ENCODE data around the gene SLC34A3. TPM values are rescaled to one million over a fixed set of nuclear protein-coding genes. Genes with fewer than 3 reads are reported as not detected.
A peak's percentile ranks its signal among the peaks of the same experiment; 100 is the strongest.

The SLC34A3 gene
- polyA plus RNA-seq, 3 donors from 2014 or later: not detected

- peak; percentile 99 for DNase-seq
- Mint-ChIP-seq H3K27me3 (ENCODE audit: low read depth in 3 of 3) (peaks cover 0 to 4% (median 0%) of the 10 kb centered on the region in 3 donors), H3K9me3 (no peaks in the 10 kb centered on the region), H3K36me3 (no peaks in the 10 kb centered on the region), H3K4me1 (peaks cover 21 to 24% of the 10 kb centered on the region in 2 donors), H3K4me3 (peak within 1 kb of the TSS; percentile 83 to 87 (median 86)), H3K27ac (peak within 1 kb of the TSS; percentile 74 to 91 (median 80))
These were observed 30.1 kb upstream of the SLC34A3 start, which contains the start of gene TPRN for GRCh38 chr9:137200311-137201204. TPRN (minus strand) TSS chr9:137200741; CDS start chr9:137200711, 30 bp downstream.

DNA sequence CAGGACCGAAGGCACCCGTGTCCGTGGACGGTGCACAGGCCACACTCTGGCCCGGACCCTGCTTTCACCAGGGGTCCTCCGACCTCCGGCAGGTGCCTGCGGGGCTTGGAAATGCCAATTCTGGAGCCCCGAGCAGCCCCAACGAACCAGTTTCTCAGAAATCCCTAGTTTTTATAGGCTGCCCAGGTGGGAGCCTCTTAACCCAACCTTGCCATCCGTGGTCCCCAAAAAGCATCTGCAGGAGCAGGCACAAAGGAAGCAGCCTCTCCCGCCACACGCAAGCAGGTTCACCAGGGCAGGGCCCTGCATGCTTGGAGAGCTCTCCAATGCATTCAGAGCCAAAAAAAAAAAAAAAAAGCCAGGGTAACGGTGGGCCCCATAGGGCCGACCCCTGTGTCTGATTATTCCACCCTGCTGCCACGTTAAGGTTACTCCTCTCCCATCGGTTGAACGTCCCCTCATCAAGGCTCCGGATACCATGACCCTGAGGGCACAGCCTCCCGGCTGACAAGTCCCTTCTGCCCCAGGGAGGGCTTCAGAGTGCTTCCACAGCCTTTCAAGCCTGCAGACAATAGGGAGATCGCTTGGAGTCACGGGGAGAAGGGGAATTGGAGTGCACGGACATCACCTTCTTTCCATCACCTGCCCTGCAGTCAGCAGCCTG is 29.4 kb upstream of the SLC34A3 start:
- Mint-ChIP-seq H3K4me3 (peak overlapping the region; percentile 83 to 87 (median 86)), H3K27ac (peak overlapping the region; percentile 74 to 91 (median 80)), H3K9me3 (no peaks in the 10 kb centered on the region), H3K36me3 (no peaks in the 10 kb centered on the region), H3K4me1 (peaks cover 28 to 31% of the 10 kb centered on the region in 2 donors), H3K27me3 (ENCODE audit: low read depth in 3 of 3) (peaks cover 0 to 4% (median 0%) of the 10 kb centered on the region in 3 donors)
- no peak for DNase-seq

GRCh38 chr9:137202966-137203365 is 27.7 kb upstream of the SLC34A3 start:
- DNase-seq: no peak
- H3K36me3 Mint-ChIP-seq: no peaks in the 10 kb centered on the region
- peaks cover 0 to 4% (median 2%) of the 10 kb centered on the region in 3 donors for H3K27me3 Mint-ChIP-seq (ENCODE audit: low read depth in 3 of 3)
- no peak overlapping the region for H3K27ac Mint-ChIP-seq
- no peaks in the 10 kb centered on the region for H3K9me3 Mint-ChIP-seq
- H3K4me1 Mint-ChIP-seq: peaks cover 42 to 46% of the 10 kb centered on the region in 2 donors
- peak overlapping the region in 1 of 5 donors; percentile 7 for H3K4me3 Mint-ChIP-seq

DNA sequence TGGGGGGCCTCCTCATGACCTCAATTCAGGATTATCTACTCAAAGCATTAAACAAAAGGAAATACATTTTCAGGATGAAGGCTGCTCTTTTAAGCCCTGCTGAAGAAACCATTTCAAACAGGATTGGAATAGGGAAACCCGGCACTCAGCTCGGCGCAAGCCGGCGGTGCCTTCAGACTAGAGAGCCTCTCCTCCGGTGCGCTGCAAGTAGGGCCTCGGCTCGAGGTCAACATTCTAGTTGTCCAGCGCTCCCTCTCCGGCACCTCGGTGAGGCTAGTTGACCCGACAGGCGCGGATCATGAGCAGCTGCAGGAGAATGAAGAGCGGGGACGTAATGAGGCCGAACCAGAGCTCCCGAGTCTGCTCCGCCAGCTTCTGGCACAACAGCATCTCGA is 26.0 kb upstream of the SLC34A3 start:
- H3K27me3 Mint-ChIP-seq (ENCODE audit: low read depth in 3 of 3): peaks cover 0 to 4% (median 2%) of the 10 kb centered on the region in 3 donors
- peak overlapping the region; percentile 90 to 91 (median 91) for H3K4me3 Mint-ChIP-seq
- no peak for DNase-seq
- H3K36me3 Mint-ChIP-seq: no peaks in the 10 kb centered on the region
- H3K27ac Mint-ChIP-seq: peak overlapping the region; percentile 86 to 96 (median 95)
- peaks cover 43 to 46% of the 10 kb centered on the region in 2 donors for H3K4me1 Mint-ChIP-seq
- no peaks in the 10 kb centered on the region for H3K9me3 Mint-ChIP-seq

GRCh38 chr9:137205126-137206069 is 25.3 kb upstream of the SLC34A3 start, which contains the start of the genes NDOR1 and TMEM203:
NDOR1 (plus strand) TSS chr9:137205700; CDS start chr9:137205778, 78 bp downstream.
TMEM203 (minus strand) TSS chr9:137205648; CDS start chr9:137205414, 234 bp downstream.
- peak within 1 kb of the TSS; percentile 86 to 96 (median 95) for H3K27ac Mint-ChIP-seq
- H3K36me3 Mint-ChIP-seq: no peaks in the 10 kb centered on the region
- H3K4me3 Mint-ChIP-seq: peak within 1 kb of the TSS; percentile 90 to 91 (median 91)
- DNase-seq: peak; percentile 91 to 92 (median 91)
- peaks cover 43 to 46% of the 10 kb centered on the region in 2 donors for H3K4me1 Mint-ChIP-seq
- H3K27me3 Mint-ChIP-seq (ENCODE audit: low read depth in 3 of 3): peaks cover 0 to 4% (median 2%) of the 10 kb centered on the region in 3 donors
- no peaks in the 10 kb centered on the region for H3K9me3 Mint-ChIP-seq

GRCh38 chr9:137206602-137207001 is 24.1 kb upstream of the SLC34A3 start:
- Mint-ChIP-seq H3K27ac (peak overlapping the region; percentile 85 to 95 (median 89)), H3K4me3 (peak overlapping the region; percentile 83 to 91 (median 90)), H3K27me3 (ENCODE audit: low read depth in 3 of 3) (peaks cover 0 to 2% (median 2%) of the 10 kb centered on the region in 3 donors), H3K9me3 (peaks cover 0 to 1% (median 0%) of the 10 kb centered on the region in 6 donors), H3K4me1 (peaks cover 42 to 43% of the 10 kb centered on the region in 2 donors), H3K36me3 (no peaks in the 10 kb centered on the region)
- DNase-seq: no peak

DNA sequence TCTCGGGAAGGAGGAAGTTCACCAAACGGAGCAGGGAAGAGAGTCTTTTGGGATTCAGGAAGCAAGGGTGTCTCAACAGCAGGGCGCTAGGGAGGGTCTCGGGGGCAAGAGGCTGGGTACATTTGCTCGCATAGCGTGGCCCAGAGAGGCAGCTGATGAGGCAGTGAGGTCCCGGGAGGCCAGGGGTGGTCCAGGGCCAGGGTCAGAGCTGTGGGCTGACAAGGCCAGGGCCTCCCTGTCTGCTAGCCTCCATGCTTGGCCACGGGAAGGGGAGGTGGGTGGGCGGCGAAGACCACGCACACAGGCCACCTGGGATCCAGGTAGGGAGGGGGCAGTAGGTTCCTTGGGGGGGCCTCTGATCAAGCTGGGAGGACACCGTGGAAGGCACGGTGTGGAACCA is 19.2 kb upstream of the SLC34A3 start:
- peaks cover 0 to 1% (median 0%) of the 10 kb centered on the region in 6 donors for H3K9me3 Mint-ChIP-seq
- H3K27ac Mint-ChIP-seq: no peak overlapping the region
- H3K4me1 Mint-ChIP-seq: peaks cover 12 to 14% of the 10 kb centered on the region in 2 donors
- no peak overlapping the region for H3K4me3 Mint-ChIP-seq
- no peaks in the 10 kb centered on the region for H3K36me3 Mint-ChIP-seq
- H3K27me3 Mint-ChIP-seq (ENCODE audit: low read depth in 3 of 3): peaks cover 0 to 1% (median 0%) of the 10 kb centered on the region in 3 donors
- no peak for DNase-seq

DNA sequence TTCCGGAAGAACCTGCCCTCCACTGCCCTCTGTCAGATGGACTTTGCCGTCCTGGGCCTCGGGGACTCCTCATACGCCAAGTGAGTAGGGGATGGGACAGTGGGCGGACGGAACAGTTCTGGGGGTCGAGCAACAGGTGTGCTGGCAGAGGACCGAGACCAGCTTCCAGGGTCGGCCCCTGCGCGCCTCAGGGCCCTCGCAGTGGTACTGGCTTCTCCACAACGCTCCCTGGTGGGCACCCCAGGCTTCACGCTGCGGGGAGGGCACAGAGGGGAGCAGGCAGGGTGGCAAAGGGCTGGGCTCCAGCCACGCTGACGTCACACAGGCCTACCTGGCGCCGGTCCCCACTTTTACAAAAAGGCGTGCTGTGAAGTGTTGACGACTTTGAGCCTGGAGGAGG is 18.2 kb upstream of the SLC34A3 start:
- H3K27ac Mint-ChIP-seq: no peak overlapping the region
- no peak overlapping the region for H3K4me3 Mint-ChIP-seq
- peaks cover 3 to 4% of the 10 kb centered on the region in 2 donors for H3K4me1 Mint-ChIP-seq
- no peaks in the 10 kb centered on the region for H3K27me3 Mint-ChIP-seq (ENCODE audit: low read depth in 3 of 3)
- no peak for DNase-seq
- H3K36me3 Mint-ChIP-seq: no peaks in the 10 kb centered on the region
- H3K9me3 Mint-ChIP-seq: peaks cover 0 to 1% (median 0%) of the 10 kb centered on the region in 6 donors

DNA sequence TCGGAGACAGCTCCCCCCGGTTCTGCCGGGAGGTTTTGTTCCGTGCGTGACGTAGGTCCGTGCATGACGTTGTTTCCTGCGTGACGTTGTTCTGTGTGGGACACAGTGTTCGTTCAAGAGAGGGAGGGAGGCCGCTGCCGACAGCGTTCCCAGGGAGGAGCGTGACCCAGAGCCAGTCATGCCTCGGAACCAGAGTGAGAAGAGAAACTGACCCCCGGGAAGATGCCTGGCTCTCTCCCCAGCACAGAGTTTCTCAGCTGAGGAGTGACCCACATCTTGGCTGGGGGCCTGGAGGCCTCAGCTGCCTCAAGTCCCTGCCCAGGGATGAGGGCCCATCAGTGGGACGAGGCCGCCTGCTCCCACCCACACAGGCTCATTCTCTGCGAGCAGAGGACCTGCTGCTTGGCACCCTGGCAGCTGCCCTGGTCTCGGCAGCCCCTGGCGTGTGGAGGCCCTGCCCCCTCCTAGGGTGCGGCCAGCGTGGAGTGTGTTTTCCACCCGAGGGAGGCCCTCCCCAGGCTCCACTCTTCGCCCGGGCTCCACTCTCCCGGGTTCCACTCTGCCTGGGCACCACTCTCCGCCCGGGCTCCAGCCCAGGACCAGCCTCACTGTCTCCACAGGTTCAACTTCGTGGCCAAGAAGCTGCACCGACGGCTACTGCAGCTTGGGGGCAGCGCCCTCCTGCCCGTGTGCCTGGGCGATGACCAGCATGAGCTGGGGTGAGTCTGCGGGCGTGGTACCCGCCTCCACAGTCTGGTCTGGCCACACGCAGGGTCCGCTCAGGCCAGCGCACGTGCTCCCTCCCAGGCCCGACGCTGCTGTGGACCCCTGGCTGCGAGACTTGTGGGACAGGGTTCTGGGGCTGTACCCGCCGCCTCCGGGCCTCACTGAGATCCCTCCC is 17.3 kb upstream of the SLC34A3 start:
- Mint-ChIP-seq H3K27ac (peak overlapping the region in 1 of 6 donors; percentile 46), H3K36me3 (no peaks in the 10 kb centered on the region), H3K4me1 (peaks cover 0 to 2% of the 10 kb centered on the region in 2 donors), H3K27me3 (ENCODE audit: low read depth in 3 of 3) (no peaks in the 10 kb centered on the region), H3K9me3 (peaks cover 0 to 1% (median 0%) of the 10 kb centered on the region in 6 donors), H3K4me3 (no peak overlapping the region)
- DNase-seq: no peak

- Mint-ChIP-seq H3K27ac (no peak overlapping the region), H3K9me3 (peaks cover 0 to 1% (median 0%) of the 10 kb centered on the region in 6 donors), H3K4me3 (no peak overlapping the region), H3K36me3 (no peaks in the 10 kb centered on the region), H3K27me3 (ENCODE audit: low read depth in 3 of 3) (no peaks in the 10 kb centered on the region), H3K4me1 (no peaks in the 10 kb centered on the region)
- DNase-seq: no peak
These were observed 16.1 kb upstream of the SLC34A3 start for GRCh38 chr9:137214620-137215019.

DNA sequence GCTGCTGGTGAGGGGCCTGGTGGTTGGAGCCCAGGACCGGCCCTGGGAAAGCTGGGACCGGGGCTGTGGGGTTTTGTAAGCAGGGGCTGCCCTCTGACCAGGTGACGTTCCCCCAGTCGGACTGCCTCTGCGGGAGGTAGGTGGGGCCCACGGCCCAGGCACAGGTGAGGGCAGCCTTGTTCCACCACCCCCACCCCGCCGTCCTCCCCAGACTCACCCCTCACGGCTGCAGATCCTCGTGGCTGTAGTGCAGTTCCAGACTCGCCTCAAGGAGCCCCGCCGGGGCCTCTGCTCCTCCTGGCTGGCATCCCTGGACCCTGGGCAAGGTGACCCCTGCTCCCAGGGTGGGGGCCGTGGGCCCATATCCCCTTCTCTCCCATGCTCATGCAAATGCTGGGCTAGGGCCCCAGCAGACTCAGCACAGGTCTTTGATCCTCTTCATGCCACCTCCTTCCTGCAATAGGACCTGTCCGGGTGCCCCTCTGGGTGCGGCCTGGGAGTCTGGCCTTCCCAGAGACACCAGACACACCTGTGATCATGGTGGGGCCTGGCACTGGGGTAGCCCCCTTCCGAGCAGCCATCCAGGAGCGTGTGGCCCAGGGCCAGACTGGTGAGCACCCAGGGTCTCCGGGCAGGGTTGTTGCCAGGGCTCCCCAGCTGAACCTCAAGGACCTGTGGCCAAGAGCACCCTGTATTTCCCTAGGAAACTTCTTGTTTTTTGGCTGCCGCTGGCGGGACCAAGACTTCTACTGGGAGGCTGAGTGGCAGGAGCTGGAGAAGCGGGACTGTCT is 15.3 kb upstream of the SLC34A3 start:
- peaks cover 0 to 1% (median 0%) of the 10 kb centered on the region in 6 donors for H3K9me3 Mint-ChIP-seq
- H3K36me3 Mint-ChIP-seq: no peaks in the 10 kb centered on the region
- no peak overlapping the region for H3K4me3 Mint-ChIP-seq
- no peak for DNase-seq
- H3K27me3 Mint-ChIP-seq (ENCODE audit: low read depth in 3 of 3): peaks cover 0 to 2% (median 0%) of the 10 kb centered on the region in 3 donors
- no peaks in the 10 kb centered on the region for H3K4me1 Mint-ChIP-seq
- H3K27ac Mint-ChIP-seq: no peak overlapping the region

Measured in immature natural killer cell (primary cell).